CD4-positive, alpha-beta T cell treated with Interferon gamma for 1 hour (primary cell): ENCODE measurements around the gene SLC49A4.
"Not testable (repeated sequence)": the region's sequence is repeated elsewhere in the genome, so short reads cannot be mapped to it uniquely, and the experiment has no call there.

Source experiments
- DNase-seq: peaks from one replicate; pipeline ENCODE4 v3.0.0-alpha.2; 2020

Gene SLC49A4

GRCh38 chr3:122794779-122795673 lies at the start of gene SLC49A4:
TSS of gene SLC49A4 (plus strand) at chr3:122795069. CDS start at chr3:122795193, 124 bp downstream.
- peak; percentile 85 for DNase-seq

GRCh38 chr3:122745369-122746021 lies 49.4 kb upstream of the SLC49A4 start:
- no peak for DNase-seq

- DNase-seq = not testable (repeated sequence)
Observed at GRCh38 chr3:122747295-122747694, 47.6 kb upstream of the SLC49A4 start.

- DNase-seq = no peak
Observed at GRCh38 chr3:122748347-122748746, 46.5 kb upstream of the SLC49A4 start.

- DNase-seq = no peak
Observed at GRCh38 chr3:122754929-122755328, 39.9 kb upstream of the SLC49A4 start.

GRCh38 chr3:122755491-122755890 lies 39.4 kb upstream of the SLC49A4 start:
- no peak for DNase-seq

DNA sequence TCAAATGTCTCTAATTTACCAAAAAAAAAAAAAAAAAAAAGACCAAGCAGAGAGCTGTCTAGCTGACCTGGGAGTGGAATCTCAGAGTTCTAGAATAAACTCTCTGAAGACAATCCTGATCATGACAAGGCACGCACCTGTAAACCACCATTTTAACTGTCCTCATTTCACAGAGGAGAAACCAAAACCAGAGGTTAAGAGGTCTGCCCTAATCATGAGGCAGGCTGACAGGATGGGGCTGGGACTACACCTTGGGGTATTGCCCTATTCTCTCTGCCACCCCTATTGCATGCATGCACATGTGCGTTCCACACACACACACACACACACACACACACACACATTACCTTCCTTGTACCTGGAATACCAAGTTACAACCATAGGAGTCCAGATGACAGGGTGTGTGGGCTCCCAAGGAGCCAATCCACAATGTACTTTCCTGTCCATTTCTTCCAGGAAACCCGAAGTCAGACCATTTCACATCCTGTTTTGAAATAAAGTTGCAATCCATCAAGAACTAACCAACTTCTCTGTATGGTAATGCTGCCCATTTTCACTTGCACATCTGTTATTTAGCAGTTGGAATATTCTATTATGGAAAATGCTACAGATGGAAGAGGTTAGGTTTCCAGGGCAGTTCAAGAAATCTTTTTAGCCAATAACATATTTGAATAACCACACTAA lies 35.9 kb upstream of the SLC49A4 start:
- no peak for DNase-seq

DNA sequence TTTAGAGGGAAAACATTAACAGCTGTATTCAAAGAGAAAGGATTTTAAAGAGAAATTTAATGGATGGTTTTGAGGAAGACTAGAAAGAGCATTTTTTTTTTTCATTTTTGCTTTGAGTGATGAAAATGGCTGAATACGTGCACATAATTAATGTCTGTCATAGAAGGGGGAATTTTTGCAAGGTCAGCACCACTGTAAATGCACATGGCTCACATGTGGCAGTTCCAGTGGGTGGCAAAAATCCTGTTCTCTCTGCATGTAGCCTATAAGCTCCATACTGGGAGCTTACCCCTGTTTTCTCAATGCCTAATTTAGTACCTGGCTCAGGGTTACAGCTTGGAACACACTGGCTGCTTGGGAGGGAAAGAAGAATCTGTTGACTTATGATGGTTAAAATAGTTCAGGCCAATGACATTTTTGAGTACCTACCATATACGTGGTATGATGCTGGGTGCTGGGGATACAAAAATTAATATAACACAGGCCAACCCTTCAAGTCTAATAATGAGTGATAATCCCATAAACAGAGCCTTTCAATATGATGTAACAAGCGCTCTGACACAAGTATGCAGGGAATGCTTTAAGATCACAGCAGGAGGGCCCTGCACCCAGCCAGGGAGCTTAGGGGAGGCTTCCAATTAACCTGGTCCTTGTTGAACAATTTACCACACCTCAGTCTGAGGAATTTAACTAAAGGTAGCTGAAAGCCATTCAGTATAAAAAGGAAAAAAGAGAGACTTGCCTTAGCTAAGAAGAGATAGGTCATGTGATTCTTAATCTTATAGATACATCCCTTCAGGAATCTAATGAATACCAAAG lies 34.2 kb upstream of the SLC49A4 start:
- no peak for DNase-seq

- DNase-seq = no peak
Observed at GRCh38 chr3:122766430-122766829, 28.4 kb upstream of the SLC49A4 start.

- DNase-seq = no peak
Observed at GRCh38 chr3:122767540-122768372, 27.1 kb upstream of the SLC49A4 start.

DNA sequence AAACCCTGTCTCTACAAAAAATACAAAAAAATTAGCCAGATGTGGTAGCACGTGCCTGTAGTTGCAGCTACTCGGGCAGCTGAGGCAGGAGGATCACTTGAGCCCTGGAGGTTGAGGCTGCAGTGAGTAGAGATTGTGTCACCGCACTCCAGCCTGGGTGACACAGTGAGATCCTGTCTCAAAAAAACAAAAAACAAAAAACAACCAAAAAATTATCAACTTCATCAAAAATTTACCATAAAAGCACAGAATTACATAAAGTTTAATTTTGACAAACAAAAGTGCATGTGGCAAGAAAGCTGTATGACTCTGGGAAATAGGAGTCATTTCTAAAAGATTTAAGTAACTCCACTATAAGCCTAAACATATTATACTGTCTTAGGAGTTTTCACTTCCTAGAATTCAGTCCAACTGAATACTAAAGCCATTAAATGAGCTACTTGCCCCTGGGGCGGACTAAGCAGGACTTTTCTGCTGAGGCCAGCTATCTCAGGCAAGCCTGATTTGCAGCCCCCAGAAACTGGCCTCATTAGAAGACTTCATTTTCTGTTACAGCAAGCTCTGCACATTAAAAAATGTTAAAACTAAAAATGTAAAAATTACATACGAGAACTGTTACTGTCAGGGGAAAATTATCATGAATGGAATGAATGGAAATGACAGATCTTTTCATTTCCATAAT lies 24.2 kb upstream of the SLC49A4 start:
- peak; percentile 26 for DNase-seq

DNA sequence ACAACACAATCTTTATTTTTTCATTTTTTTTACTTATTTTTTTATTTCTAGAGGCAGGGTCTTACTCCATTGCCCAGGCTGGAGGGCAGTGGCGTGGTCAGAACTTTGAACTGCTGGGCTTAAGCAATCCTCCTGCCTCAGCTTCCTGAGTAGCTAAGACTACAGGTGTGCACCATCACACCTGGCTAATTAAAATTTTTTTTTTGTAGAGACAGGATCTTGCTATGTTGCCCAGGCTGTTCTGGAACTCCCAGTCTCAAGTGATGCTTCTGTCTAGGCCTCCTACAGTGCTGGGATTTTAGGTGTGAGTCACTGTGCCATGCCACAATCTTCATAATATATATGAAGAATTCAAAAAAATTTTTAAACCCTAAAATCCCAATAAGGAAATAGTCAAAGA lies 22.0 kb upstream of the SLC49A4 start:
- no peak for DNase-seq

GRCh38 chr3:122773944-122774509 lies 20.8 kb upstream of the SLC49A4 start:
- no peak for DNase-seq

GRCh38 chr3:122774564-122774963 lies 20.3 kb upstream of the SLC49A4 start:
- no peak for DNase-seq

- no peak for DNase-seq
Observed at GRCh38 chr3:122776675-122777468, 18.0 kb upstream of the SLC49A4 start.

DNA sequence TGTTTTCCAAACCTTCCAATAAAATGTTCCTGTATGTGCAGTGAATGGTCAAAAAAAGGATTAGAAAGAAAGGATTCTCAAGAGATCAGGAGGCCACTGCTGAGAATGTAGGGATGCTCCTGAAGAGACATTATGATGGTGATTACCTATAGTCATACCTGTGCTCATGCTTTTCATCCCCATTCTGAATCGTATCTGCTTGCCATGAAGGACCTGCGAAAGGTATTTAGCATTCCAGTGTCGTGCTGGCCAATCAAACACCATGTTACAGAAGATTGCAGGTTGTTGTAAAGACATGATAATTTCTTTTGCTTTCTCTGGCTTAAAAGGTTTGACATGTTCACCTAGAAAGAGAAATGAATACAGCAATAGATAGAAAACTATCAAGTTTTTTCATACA lies 17.3 kb upstream of the SLC49A4 start:
- DNase-seq = no peak

DNA sequence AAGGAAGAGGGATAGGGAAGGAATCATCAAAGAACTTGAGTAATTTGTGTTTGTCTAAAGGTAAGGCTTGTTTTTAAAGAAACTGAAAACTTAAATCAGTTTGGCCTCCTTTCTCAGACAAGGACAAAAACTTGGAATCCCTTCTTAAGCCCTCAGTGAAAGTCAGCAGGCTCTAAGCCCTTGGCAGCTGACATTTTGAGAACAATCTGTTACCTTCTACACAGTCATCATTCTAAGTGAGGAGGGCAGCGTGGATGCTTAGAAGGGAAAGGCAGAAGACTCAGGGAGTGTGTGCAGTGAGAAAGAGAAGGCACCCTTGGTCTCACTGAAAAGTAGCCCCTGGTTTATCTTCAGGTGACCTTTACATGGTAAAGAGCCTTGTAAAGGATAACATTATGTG lies 12.1 kb upstream of the SLC49A4 start:
- DNase-seq = no peak

- DNase-seq = no peak
Observed at GRCh38 chr3:122784436-122784835, 10.4 kb upstream of the SLC49A4 start.

GRCh38 chr3:122785231-122785630 lies 9.6 kb upstream of the SLC49A4 start:
- DNase-seq = no peak

GRCh38 chr3:122786066-122786465 lies 8.8 kb upstream of the SLC49A4 start:
- no peak for DNase-seq
